BLaER1 (cell line): ENCODE results near the gene REXO1.

Experiments used
- H3K27ac ChIP-seq: shearing (Covaris generic); formaldehyde crosslinking; 2 replicates; pipeline ENCODE4 v1.8.1; 2022
- H3K27me3 ChIP-seq: shearing (Covaris generic); formaldehyde crosslinking; 2 replicates; pipeline ENCODE4 v1.8.1; 2022
- H3K36me3 ChIP-seq: shearing (Covaris generic); formaldehyde crosslinking; 2 replicates; pipeline ENCODE4 v1.8.1; 2022
- H3K4me1 ChIP-seq: shearing (Covaris generic); formaldehyde crosslinking; 2 replicates; pipeline ENCODE4 v1.8.1; 2022
- H3K4me2 ChIP-seq: shearing (Covaris generic); formaldehyde crosslinking; 2 replicates; pipeline ENCODE4 v1.8.1; 2022
- H3K4me3 ChIP-seq: shearing (Covaris generic); formaldehyde crosslinking; 2 replicates; pipeline ENCODE4 v1.8.1; 2022
- H3K9ac ChIP-seq: shearing (Covaris generic); formaldehyde crosslinking; 2 replicates; pipeline ENCODE4 v1.8.1; 2022
- H3K9me3 ChIP-seq: shearing (Covaris generic); formaldehyde crosslinking; 2 replicates; pipeline ENCODE4 v1.8.1; 2022
- H4K20me1 ChIP-seq: shearing (Covaris generic); formaldehyde crosslinking; 2 replicates; pipeline ENCODE4 v1.8.1; 2022
- Cebpa-rat ChIP-seq: shearing (Covaris generic); IDR thresholded peaks from 2 replicates; pipeline ENCODE4 v1.8.1; 2022

REXO1 gene

GRCh38 chr19:1796395-1797142 lies 51.7 kb downstream of the REXO1 start:
- Histone ChIP-seq H4K20me1 (no peaks in the 10 kb centered on the region), H3K9ac (no peak overlapping the region), H3K4me3 (no peak overlapping the region), H3K4me2 (peak overlapping the region; percentile 79), H3K9me3 (no peaks in the 10 kb centered on the region), H3K27me3 (no peaks in the 10 kb centered on the region), H3K36me3 (peaks cover 30% of the 10 kb centered on the region), H3K27ac (no peak overlapping the region), H3K4me1 (peaks cover 28% of the 10 kb centered on the region)
- no peak for TF ChIP-seq Cebpa-rat

GRCh38 chr19:1794424-1795172 lies 53.7 kb downstream of the REXO1 start:
- Histone ChIP-seq H4K20me1 (no peaks in the 10 kb centered on the region), H3K4me1 (peaks cover 39% of the 10 kb centered on the region), H3K27me3 (peaks cover 2% of the 10 kb centered on the region), H3K9ac (no peak overlapping the region), H3K4me2 (no peak overlapping the region), H3K4me3 (no peak overlapping the region), H3K27ac (no peak overlapping the region), H3K9me3 (no peaks in the 10 kb centered on the region), H3K36me3 (peaks cover 14% of the 10 kb centered on the region)
- no peak for TF ChIP-seq Cebpa-rat

GRCh38 chr19:1791879-1792278 lies 56.4 kb downstream of the REXO1 start:
- no peak overlapping the region for H3K4me3 ChIP-seq
- no peak for TF ChIP-seq Cebpa-rat
- H3K4me2 ChIP-seq: peak overlapping the region; percentile 57
- H3K27ac ChIP-seq: no peak overlapping the region
- no peaks in the 10 kb centered on the region for H3K36me3 ChIP-seq
- H3K27me3 ChIP-seq: peaks cover 22% of the 10 kb centered on the region
- H4K20me1 ChIP-seq: no peaks in the 10 kb centered on the region
- H3K4me1 ChIP-seq: peaks cover 43% of the 10 kb centered on the region
- H3K9me3 ChIP-seq: no peaks in the 10 kb centered on the region
- no peak overlapping the region for H3K9ac ChIP-seq

GRCh38 chr19:1790054-1790792 lies 58.1 kb downstream of the REXO1 start:
- no peak overlapping the region for H3K4me3 ChIP-seq
- no peak for TF ChIP-seq Cebpa-rat
- peak overlapping the region; percentile 57 for H3K4me2 ChIP-seq
- H3K27me3 ChIP-seq: peaks cover 24% of the 10 kb centered on the region
- H3K4me1 ChIP-seq: peaks cover 30% of the 10 kb centered on the region
- H3K9ac ChIP-seq: no peak overlapping the region
- H4K20me1 ChIP-seq: no peaks in the 10 kb centered on the region
- H3K36me3 ChIP-seq: no peaks in the 10 kb centered on the region
- no peak overlapping the region for H3K27ac ChIP-seq
- H3K9me3 ChIP-seq: no peaks in the 10 kb centered on the region

- Histone ChIP-seq H3K36me3 (no peaks in the 10 kb centered on the region), H3K27ac (no peak overlapping the region), H4K20me1 (no peaks in the 10 kb centered on the region), H3K4me1 (peaks cover 27% of the 10 kb centered on the region), H3K4me2 (0 out of 2 replicates have a peak overlapping the region, but pooled peaks have one; percentile 14), H3K9me3 (no peaks in the 10 kb centered on the region), H3K27me3 (peaks cover 24% of the 10 kb centered on the region), H3K9ac (no peak overlapping the region), H3K4me3 (no peak overlapping the region)
- TF ChIP-seq Cebpa-rat: no peak
Observed at GRCh38 chr19:1789261-1790041, 58.8 kb downstream of the REXO1 start.

- Histone ChIP-seq H4K20me1 (no peaks in the 10 kb centered on the region), H3K27me3 (peaks cover 35% of the 10 kb centered on the region), H3K9me3 (peaks cover 1% of the 10 kb centered on the region; the same call in 1 of the 2 replicates), H3K9ac (no peak overlapping the region), H3K4me1 (peaks cover 42% of the 10 kb centered on the region), H3K36me3 (no peaks in the 10 kb centered on the region), H3K4me2 (no peak overlapping the region), H3K4me3 (no peak overlapping the region), H3K27ac (no peak overlapping the region)
- no peak for TF ChIP-seq Cebpa-rat
Observed at GRCh38 chr19:1787116-1787515, 61.2 kb downstream of the REXO1 start.

- no peaks in the 10 kb centered on the region for H3K36me3 ChIP-seq
- H3K27me3 ChIP-seq: peaks cover 39% of the 10 kb centered on the region
- H4K20me1 ChIP-seq: no peaks in the 10 kb centered on the region
- H3K4me1 ChIP-seq: peaks cover 41% of the 10 kb centered on the region
- H3K27ac ChIP-seq: no peak overlapping the region
- H3K4me3 ChIP-seq: no peak overlapping the region
- H3K4me2 ChIP-seq: no peak overlapping the region
- no peak overlapping the region for H3K9ac ChIP-seq
- no peak for TF ChIP-seq Cebpa-rat
- H3K9me3 ChIP-seq: peaks cover 6% of the 10 kb centered on the region
Observed at GRCh38 chr19:1786668-1787067, 61.6 kb downstream of the REXO1 start.

GRCh38 chr19:1785310-1785709 lies 63.0 kb downstream of the REXO1 start:
- Histone ChIP-seq H3K9me3 (peaks cover 8% of the 10 kb centered on the region), H3K4me3 (no peak overlapping the region), H3K9ac (no peak overlapping the region), H3K4me1 (peaks cover 38% of the 10 kb centered on the region), H3K4me2 (no peak overlapping the region), H3K27ac (no peak overlapping the region), H3K36me3 (no peaks in the 10 kb centered on the region), H3K27me3 (peaks cover 50% of the 10 kb centered on the region), H4K20me1 (no peaks in the 10 kb centered on the region)
- TF ChIP-seq Cebpa-rat: no peak

- Histone ChIP-seq H4K20me1 (0 out of 2 replicates have a peak, but pooled peaks cover 4% of the 10 kb centered on the region), H3K27ac (no peak overlapping the region), H3K27me3 (peaks cover 56% of the 10 kb centered on the region), H3K9me3 (peaks cover 8% of the 10 kb centered on the region), H3K4me3 (no peak overlapping the region), H3K4me1 (peaks cover 47% of the 10 kb centered on the region), H3K4me2 (0 out of 2 replicates have a peak overlapping the region, but pooled peaks have one; percentile 0), H3K9ac (no peak overlapping the region), H3K36me3 (no peaks in the 10 kb centered on the region)
- TF ChIP-seq Cebpa-rat: no peak
Observed at GRCh38 chr19:1783874-1784273, 64.4 kb downstream of the REXO1 start.
